Panc1 (cell line): ENCODE measurements around the gene FBXO47. TPM values are rescaled to one million over a fixed set of nuclear protein-coding genes. Genes with fewer than 3 reads are reported as not detected.

Source experiments
- ATAC-seq: fragments of 200-7000 bp; cut with Tn5 transposase; 2 replicates; pipeline ENCODE4 v1.9.1; 2020; ENCODE audit warnings: mild to moderate bottlenecking, moderate library complexity
- BruUV-seq: library from RNA; stranded (reverse); fragments of 400-500 nt; replicated peaks from 2 replicates; lab custom pipeline; 2021; lab: Mats Ljungman, UMichigan
- CTCF ChIA-PET: fragments of 300-600 bp; sonication (Branson Sonifier 250); formaldehyde crosslinking; loops from one replicate; lab custom pipeline; 2022; ENCODE audit warnings: antibody characterized with exemption; lab: Charles Lee
- POLR2A ChIA-PET: fragments of 300-600 bp; sonication (Branson Sonifier 250); formaldehyde crosslinking; loops from one replicate; lab custom pipeline; 2022; ENCODE audit warnings: antibody characterized with exemption; lab: Charles Lee
- DNase-seq: peaks from one replicate; pipeline ENCODE4 v3.0.0-alpha.2; 2010; ENCODE audit warnings: low read depth, low spot score
- H3K27ac ChIP-seq: 2 replicates; pipeline ENCODE4 v1.5.1; 2011; ENCODE audit warnings: mild to moderate bottlenecking, low read length, inconsistent platforms
- H3K27me3 ChIP-seq: fragments of 200-500 bp; sonication (Bioruptor generic); 2 replicates; pipeline ENCODE4 v1.6.0; 2014; ENCODE audit warnings: low read length, inconsistent platforms; ENCODE audit not compliant: control insufficient read depth, insufficient read depth
- H3K36me3 ChIP-seq: fragments of 200-500 bp; sonication (Bioruptor generic); 2 replicates; pipeline ENCODE4 v1.5.1; 2014; ENCODE audit warnings: inconsistent platforms, mild to moderate bottlenecking, low read length, moderate library complexity; ENCODE audit not compliant: control insufficient read depth, insufficient read depth
- H3K4me1 ChIP-seq: 2 replicates; pipeline ENCODE4 v1.5.1; 2011; ENCODE audit warnings: inconsistent platforms, mild to moderate bottlenecking, low read length, moderate library complexity; ENCODE audit not compliant: control insufficient read depth, insufficient read depth
- H3K4me3 ChIP-seq, 2 experiments: 2 replicates each; pipeline ENCODE4 v1.5.1; 2011 to 2012; ENCODE audit warnings: low read depth in 2 of 2, low read length in 2 of 2, mild to moderate bottlenecking in 2 of 2, inconsistent platforms in 1 of 2, moderate library complexity in 1 of 2
- H3K9me3 ChIP-seq: fragments of 200-500 bp; sonication (Bioruptor generic); 2 replicates; pipeline ENCODE4 v1.5.1; 2014; ENCODE audit warnings: low read depth, mild to moderate bottlenecking, inconsistent platforms, low read length, moderate library complexity; ENCODE audit not compliant: control insufficient read depth, insufficient read depth
- POLR2AphosphoS5 ChIP-seq: IDR thresholded peaks from 2 replicates; pipeline ENCODE4 v1.6.1; 2012; ENCODE audit warnings: mild to moderate bottlenecking, low read depth, low read length, moderate library complexity
- SIN3A ChIP-seq: IDR thresholded peaks from 2 replicates; pipeline ENCODE4 v1.6.1; 2012; ENCODE audit warnings: low read depth, mild to moderate bottlenecking, low read length, moderate library complexity, borderline replicate concordance; ENCODE audit not compliant: insufficient read depth
- TCF7L2 ChIP-seq: IDR thresholded peaks from 2 replicates; pipeline ENCODE4 v1.6.1; 2011; ENCODE audit warnings: mild to moderate bottlenecking, low read depth, low read length, inconsistent platforms
- in situ Hi-C: cut with HindIII; loops from 2 replicates; pipeline ENCODE4 v1.10.0; 2016; ENCODE audit warnings: low sequenced_read_pairs, low pct_unique_long_range_greater_than_20kb
- intact Hi-C: fragments of 100-400 bp; cut with micrococcal nuclease; formaldehyde crosslinking; loops from one replicate; pipeline ENCODE4 v1.10.0; 2022; ENCODE audit not compliant: unreplicated experiment
- total RNA-seq: library from RNA; stranded (reverse); gene quantifications from one replicate; pipeline ENCODE4 v1.2.1, GENCODE V29; 2021; ENCODE audit not compliant: unreplicated experiment
- TF ChIP-seq, protein P1 (sequence below), 2 experiments: IDR thresholded peaks; 2 replicates each; pipeline ENCODE4 v1.6.1; 2011 to 2012; ENCODE audit warnings: low read depth in 2 of 2, control low read depth in 1 of 2, low read length in 1 of 2, mild to moderate bottlenecking in 1 of 2, moderate library complexity in 1 of 2; ENCODE audit not compliant: insufficient read depth in 1 of 2
- TF ChIP-seq, protein P2 (sequence below): fragments of 450-650 bp; IDR thresholded peaks from 2 replicates; pipeline ENCODE4 v1.5.1; 2017; ENCODE audit warnings: mild to moderate bottlenecking

The FBXO47 gene
- total RNA-seq, 1 experiment from 2014 or later: not detected

DNA sequence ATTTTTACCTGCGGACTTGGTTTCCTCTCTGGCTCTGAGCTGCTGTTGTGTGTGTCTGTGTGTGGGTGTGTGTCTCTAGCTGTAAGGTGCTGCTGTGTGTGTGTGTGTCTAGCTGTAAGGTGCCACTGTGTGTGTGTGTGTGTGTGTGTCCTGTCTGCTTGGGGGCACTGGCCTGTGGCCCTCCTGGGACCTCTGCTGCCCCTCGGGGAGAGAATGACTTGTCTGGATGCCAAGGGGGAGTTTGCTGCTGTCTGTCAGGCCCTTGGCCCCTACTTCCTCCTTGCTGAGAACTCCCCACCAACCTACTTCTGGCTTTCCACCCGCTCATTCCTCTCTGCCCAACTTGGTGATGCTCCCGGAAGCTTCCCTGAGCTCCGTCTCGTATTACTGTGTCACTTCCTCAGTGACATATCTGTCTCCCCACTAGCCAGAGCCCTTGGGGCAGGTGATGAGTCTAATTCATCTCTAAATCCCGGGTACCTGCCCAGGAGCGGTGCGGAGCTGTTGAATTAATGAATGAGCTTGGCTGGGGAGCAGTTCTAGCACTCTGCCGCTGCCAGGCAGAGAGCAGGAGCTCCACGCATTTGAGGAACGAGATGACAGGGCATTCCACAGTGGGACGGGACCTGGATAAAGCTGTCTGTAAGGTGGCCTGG is 45.3 kb downstream of the FBXO47 start:
- H3K4me1 ChIP-seq: no peaks in the 10 kb centered on the region
- in situ Hi-C loops: no loop called here
- H3K36me3 ChIP-seq: no peaks in the 10 kb centered on the region
- TF ChIP-seq, protein P1, sequence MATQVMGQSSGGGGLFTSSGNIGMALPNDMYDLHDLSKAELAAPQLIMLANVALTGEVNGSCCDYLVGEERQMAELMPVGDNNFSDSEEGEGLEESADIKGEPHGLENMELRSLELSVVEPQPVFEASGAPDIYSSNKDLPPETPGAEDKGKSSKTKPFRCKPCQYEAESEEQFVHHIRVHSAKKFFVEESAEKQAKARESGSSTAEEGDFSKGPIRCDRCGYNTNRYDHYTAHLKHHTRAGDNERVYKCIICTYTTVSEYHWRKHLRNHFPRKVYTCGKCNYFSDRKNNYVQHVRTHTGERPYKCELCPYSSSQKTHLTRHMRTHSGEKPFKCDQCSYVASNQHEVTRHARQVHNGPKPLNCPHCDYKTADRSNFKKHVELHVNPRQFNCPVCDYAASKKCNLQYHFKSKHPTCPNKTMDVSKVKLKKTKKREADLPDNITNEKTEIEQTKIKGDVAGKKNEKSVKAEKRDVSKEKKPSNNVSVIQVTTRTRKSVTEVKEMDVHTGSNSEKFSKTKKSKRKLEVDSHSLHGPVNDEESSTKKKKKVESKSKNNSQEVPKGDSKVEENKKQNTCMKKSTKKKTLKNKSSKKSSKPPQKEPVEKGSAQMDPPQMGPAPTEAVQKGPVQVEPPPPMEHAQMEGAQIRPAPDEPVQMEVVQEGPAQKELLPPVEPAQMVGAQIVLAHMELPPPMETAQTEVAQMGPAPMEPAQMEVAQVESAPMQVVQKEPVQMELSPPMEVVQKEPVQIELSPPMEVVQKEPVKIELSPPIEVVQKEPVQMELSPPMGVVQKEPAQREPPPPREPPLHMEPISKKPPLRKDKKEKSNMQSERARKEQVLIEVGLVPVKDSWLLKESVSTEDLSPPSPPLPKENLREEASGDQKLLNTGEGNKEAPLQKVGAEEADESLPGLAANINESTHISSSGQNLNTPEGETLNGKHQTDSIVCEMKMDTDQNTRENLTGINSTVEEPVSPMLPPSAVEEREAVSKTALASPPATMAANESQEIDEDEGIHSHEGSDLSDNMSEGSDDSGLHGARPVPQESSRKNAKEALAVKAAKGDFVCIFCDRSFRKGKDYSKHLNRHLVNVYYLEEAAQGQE (IDR thresholded peaks at IDR 0.05; ENCODE audit: insufficient read depth in 1 of 2, low read depth in 2 of 2, low read length in 1 of 2): no peak
- TF ChIP-seq POLR2AphosphoS5 (no peak), SIN3A (no peak), TCF7L2 (no peak)
- TF ChIP-seq, protein P2, sequence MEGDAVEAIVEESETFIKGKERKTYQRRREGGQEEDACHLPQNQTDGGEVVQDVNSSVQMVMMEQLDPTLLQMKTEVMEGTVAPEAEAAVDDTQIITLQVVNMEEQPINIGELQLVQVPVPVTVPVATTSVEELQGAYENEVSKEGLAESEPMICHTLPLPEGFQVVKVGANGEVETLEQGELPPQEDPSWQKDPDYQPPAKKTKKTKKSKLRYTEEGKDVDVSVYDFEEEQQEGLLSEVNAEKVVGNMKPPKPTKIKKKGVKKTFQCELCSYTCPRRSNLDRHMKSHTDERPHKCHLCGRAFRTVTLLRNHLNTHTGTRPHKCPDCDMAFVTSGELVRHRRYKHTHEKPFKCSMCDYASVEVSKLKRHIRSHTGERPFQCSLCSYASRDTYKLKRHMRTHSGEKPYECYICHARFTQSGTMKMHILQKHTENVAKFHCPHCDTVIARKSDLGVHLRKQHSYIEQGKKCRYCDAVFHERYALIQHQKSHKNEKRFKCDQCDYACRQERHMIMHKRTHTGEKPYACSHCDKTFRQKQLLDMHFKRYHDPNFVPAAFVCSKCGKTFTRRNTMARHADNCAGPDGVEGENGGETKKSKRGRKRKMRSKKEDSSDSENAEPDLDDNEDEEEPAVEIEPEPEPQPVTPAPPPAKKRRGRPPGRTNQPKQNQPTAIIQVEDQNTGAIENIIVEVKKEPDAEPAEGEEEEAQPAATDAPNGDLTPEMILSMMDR: no peak
- H3K27ac ChIP-seq: no peak overlapping the region
- no peaks in the 10 kb centered on the region for H3K27me3 ChIP-seq
- H3K4me3 ChIP-seq: no peak overlapping the region
- ATAC-seq: no peak
- no TSS peak for BruUV-seq
- CTCF ChIA-PET: interaction anchor here (0.6 kb wide), 2 partner anchors 106 to 187 kb away, joined by 3 to 4 read pairs; no protein-coding TSS in a partner anchor
- intact Hi-C loops: no loop called here
- no peak for DNase-seq
- H3K9me3 ChIP-seq: no peaks in the 10 kb centered on the region
- POLR2A ChIA-PET: no interaction called here

DNA sequence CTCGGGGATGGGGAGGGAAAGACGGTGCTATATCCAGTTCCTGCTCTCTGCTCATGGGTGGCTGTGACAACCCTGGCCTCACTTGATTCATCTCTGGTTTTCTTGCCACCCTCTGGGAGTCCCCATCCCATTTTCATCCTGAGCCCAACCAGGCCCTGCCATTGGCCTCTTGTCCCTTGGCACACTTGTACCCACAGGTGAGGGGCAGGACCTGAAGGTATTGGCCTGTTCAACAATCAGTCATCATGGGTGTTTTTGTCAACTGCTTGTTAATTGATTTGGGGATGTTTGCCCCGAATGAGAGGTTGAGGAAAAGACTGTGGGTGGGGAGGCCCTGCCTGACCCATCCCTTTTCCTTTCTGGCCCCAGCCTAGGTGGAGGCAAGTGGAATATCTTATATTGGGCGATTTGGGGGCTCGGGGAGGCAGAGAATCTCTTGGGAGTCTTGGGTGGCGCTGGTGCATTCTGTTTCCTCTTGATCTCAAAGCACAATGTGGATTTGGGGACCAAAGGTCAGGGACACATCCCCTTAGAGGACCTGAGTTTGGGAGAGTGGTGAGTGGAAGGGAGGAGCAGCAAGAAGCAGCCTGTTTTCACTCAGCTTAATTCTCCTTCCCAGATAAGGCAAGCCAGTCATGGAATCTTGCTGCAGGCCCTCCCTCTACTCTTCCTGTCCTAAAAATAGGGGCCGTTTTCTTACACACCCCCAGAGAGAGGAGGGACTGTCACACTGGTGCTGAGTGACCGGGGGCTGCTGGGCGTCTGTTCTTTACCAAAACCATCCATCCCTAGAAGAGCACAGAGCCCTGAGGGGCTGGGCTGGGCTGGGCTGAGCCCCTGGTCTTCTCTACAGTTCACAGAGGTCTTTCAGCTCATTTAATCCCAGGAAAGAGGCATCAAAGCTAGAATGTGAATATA is 46.6 kb downstream of the FBXO47 start:
- intact Hi-C loops (no loop called here), in situ Hi-C loops (no loop called here)
- Histone ChIP-seq H3K36me3 (no peaks in the 10 kb centered on the region), H3K9me3 (no peaks in the 10 kb centered on the region), H3K27me3 (no peaks in the 10 kb centered on the region), H3K4me1 (no peaks in the 10 kb centered on the region), H3K4me3 (no peak overlapping the region), H3K27ac (no peak overlapping the region)
- ATAC-seq (no peak), DNase-seq (no peak)
- no TSS peak for BruUV-seq
- ChIA-PET CTCF (no interaction called here), POLR2A (interaction anchor here (0.5 kb wide), 1 partner anchor 249 kb away, joined by 6 read pairs; no protein-coding TSS in a partner anchor)
- no peak for TF ChIP-seq POLR2AphosphoS5
- TF ChIP-seq, protein P1 (IDR thresholded peaks at IDR 0.05; ENCODE audit: insufficient read depth in 1 of 2, low read depth in 2 of 2, low read length in 1 of 2): no peak
- no peak for TF ChIP-seq TCF7L2
